VCaP (cell line): ENCODE data around the gene FAM186B.
"Not testable (repeated sequence)": the region's sequence is repeated elsewhere in the genome, so short reads cannot be mapped to it uniquely, and the experiment has no call there.

ENCODE experiments used
- H3K27ac ChIP-seq: fragments of 450-650 bp; 2 replicates; pipeline ENCODE4 v1.5.1; 2017
- CTCF ChIP-seq: fragments of 450-650 bp; conservative IDR thresholded peaks from 2 replicates; pipeline ENCODE4 v1.5.1; 2017; ENCODE audit warnings: mild to moderate bottlenecking, moderate library complexity

The FAM186B gene

GRCh38 chr12:49612210-49612609 is 6.8 kb upstream of the FAM186B start:
- H3K27ac ChIP-seq: no peak overlapping the region
- no peak for TF ChIP-seq CTCF

GRCh38 chr12:49610785-49611184 is 5.3 kb upstream of the FAM186B start:
- H3K27ac ChIP-seq: not testable (repeated sequence)

GRCh38 chr12:49609875-49610154 is 4.4 kb upstream of the FAM186B start:
- H3K27ac ChIP-seq: no peak overlapping the region
- peak; percentile 51 for TF ChIP-seq CTCF

- H3K27ac ChIP-seq: no peak overlapping the region
- no peak for TF ChIP-seq CTCF
These were observed 3.8 kb upstream of the FAM186B start for GRCh38 chr12:49609059-49609874.

- no peak for TF ChIP-seq CTCF
- no peak overlapping the region for H3K27ac ChIP-seq
These were observed 583 bp downstream of the FAM186B start for GRCh38 chr12:49604856-49605255.

- TF ChIP-seq CTCF: no peak
- no peak overlapping the region for H3K27ac ChIP-seq
These were observed 1.7 kb downstream of the FAM186B start for GRCh38 chr12:49603721-49604120.

- TF ChIP-seq CTCF: no peak
- H3K27ac ChIP-seq: no peak overlapping the region
These were observed 5.5 kb downstream of the FAM186B start for GRCh38 chr12:49599961-49600360.

- H3K27ac ChIP-seq: no peak overlapping the region
- no peak for TF ChIP-seq CTCF
These were observed 6.9 kb downstream of the FAM186B start for GRCh38 chr12:49598527-49598926.
